Tibial nerve (tissue), 4 donors: Measurements from ENCODE around the gene TMEM238. TPM values are rescaled to one million over a fixed set of nuclear protein-coding genes. Genes with fewer than 3 reads are reported as not detected.
"Not testable (repeated sequence)": the region's sequence is repeated elsewhere in the genome, so short reads cannot be mapped to it uniquely, and the experiment has no call there.

Experiments used
- DNase-seq, 2 donors: peaks; one replicate each; pipeline ENCODE4 v3.0.0-alpha.2; 2019; ENCODE audit warnings: low spot score in 2 of 2
- H3K27ac ChIP-seq, 4 donors: fragments of 200-600 bp; sonication (generic) in 3 of 4; one replicate each; pipeline ENCODE4 v1.5.1; 2017 to 2019; ENCODE audit warnings: mild to moderate bottlenecking in 1 of 4
- H3K27me3 ChIP-seq, 2 donors: fragments of 200-600 bp; sonication (generic) in 1 of 2; one replicate each; pipeline versions ENCODE4 v1.5.1 to v1.6.0; 2017 to 2019
- H3K36me3 ChIP-seq, 3 donors: fragments of 200-600 bp; sonication (generic); one replicate each; pipeline ENCODE4 v1.5.1; 2018 to 2019
- H3K4me1 ChIP-seq, 4 donors: fragments of 200-600 bp; sonication (generic) in 3 of 4; one replicate each; pipeline ENCODE4 v1.5.1; 2017 to 2019
- H3K4me3 ChIP-seq, 4 donors: fragments of 200-600 bp; sonication (generic) in 3 of 4; one replicate each; pipeline ENCODE4 v1.5.1; 2017 to 2019; ENCODE audit warnings: mild to moderate bottlenecking in 1 of 4, moderate library complexity in 1 of 4
- H3K9me3 ChIP-seq, 4 donors: fragments of 200-600 bp; sonication (generic) in 3 of 4; one replicate each; pipeline ENCODE4 v1.5.1; 2017 to 2019
- CTCF ChIP-seq, 5 experiments: fragments of 200-600 bp in 3 of 5; fragments of 450-650 bp in 2 of 5; sonication (generic) in 3 of 5; IDR thresholded peaks; one replicate each; pipeline ENCODE4 v1.5.1; 2016 to 2019; ENCODE audit warnings: antibody characterized with exemption in 5 of 5, mild to moderate bottlenecking in 3 of 5, moderate library complexity in 2 of 5
- EP300 ChIP-seq, 2 donors: sonication (generic); formaldehyde crosslinking; IDR thresholded peaks; one replicate each; pipeline ENCODE4 v1.6.1; 2017; ENCODE audit warnings: antibody characterized with exemption in 2 of 2, mild to moderate bottlenecking in 1 of 2
- POLR2A ChIP-seq, 2 donors: fragments of 450-650 bp; IDR thresholded peaks; one replicate each; pipeline ENCODE4 v1.6.1; 2017; ENCODE audit warnings: antibody characterized with exemption in 2 of 2, mild to moderate bottlenecking in 2 of 2, moderate library complexity in 2 of 2
- WGBS, 2 donors: methylation state at CpG; one replicate each; pipeline ENCODE4 v1.1.5; 2018; 5-methylcytosine and 5-hydroxymethylcytosine counted together
- total RNA-seq, 4 donors: library from RNA; depleted of rRNA; stranded (reverse); fragments of >200 nt; gene quantifications; one replicate each; pipeline ENCODE4 v1.1.0, GENCODE V29; 2016

The TMEM238 gene
- total RNA-seq, 4 donors from 2014 or later: 0.63 to 7.5 (median 2.6) TPM

DNA sequence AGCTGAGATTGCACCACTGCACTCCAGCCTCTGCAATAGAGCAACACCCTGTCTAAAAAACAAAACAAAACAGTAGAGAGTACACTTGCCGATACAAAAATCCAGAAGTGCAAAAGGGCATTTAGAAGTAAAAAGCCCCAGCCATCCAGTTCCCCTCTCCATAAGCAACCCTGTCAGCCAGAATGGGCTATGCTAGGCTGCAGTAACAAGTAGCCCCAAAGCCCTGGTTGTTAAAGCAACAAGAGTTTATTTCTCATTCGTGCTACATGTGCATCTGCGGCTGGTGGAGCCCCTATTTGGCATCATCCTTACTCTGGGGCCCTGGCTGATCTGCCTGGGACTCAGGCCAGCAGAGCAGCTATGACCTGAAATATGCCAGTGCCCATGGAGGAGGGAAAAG is 40.4 kb upstream of the TMEM238 start:
- H3K9me3 ChIP-seq: no peaks in the 10 kb centered on the region
- TF ChIP-seq CTCF (IDR thresholded peaks at IDR 0.05): no peak
- WGBS, 2 donors: 57 to 67% methylated on average over 3 of the region's 3 CpGs
- DNase-seq: no peak
- H3K27ac ChIP-seq: peak overlapping the region; percentile 57 to 88 (median 70)
- H3K27me3 ChIP-seq: peaks cover 0 to 36% of the 10 kb centered on the region in 2 donors
- H3K4me1 ChIP-seq: peaks cover 0 to 39% (median 11%) of the 10 kb centered on the region in 4 donors
- H3K36me3 ChIP-seq: no peaks in the 10 kb centered on the region
- no peak overlapping the region for H3K4me3 ChIP-seq

DNA sequence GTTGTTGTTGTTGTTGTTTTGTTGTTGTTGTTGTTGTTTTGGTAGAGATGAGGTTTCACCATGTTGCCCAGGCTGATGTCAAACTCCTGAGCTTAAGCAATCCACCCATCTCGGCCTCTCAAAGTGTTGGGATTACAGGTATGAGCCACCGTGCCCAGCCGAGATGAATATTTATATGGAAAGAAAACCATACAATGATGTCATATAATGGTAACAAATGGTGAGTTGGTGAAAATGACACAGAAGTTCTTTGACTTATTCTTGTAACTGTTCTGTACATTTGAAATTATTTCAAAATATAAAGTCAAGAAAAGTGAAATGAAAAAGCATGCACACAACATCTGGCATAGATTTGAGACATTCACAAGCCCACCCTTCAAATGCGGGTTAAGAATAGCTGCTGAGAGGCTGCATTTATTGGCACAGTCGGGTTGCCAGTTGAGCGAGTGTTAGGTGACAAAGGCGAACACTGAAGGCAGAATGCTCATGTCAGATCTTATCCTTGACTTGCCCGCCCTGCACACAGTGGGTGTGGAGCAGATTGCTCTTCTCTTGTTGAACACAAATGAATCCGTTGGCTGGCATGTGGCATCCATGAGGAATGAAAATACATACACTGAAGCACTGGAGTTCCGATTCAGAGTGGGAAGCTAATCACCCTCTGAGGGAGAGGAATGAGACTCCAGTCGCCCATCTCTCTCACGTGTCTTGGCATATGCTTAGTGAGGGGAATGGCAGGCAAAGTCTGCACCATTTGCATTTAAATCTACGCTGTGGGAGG is 39.3 kb upstream of the TMEM238 start:
- 44% methylated on average over 13 of the region's 13 CpGs for WGBS, 2 donors
- Histone ChIP-seq H3K4me3 (no peak overlapping the region), H3K9me3 (no peaks in the 10 kb centered on the region), H3K27ac (peak overlapping the region in 2 of 4 donors; percentile 80 to 88), H3K4me1 (peaks cover 0 to 34% (median 11%) of the 10 kb centered on the region in 4 donors), H3K36me3 (no peaks in the 10 kb centered on the region), H3K27me3 (peaks cover 0 to 30% of the 10 kb centered on the region in 2 donors)
- no peak for DNase-seq
- no peak for TF ChIP-seq POLR2A (IDR thresholded peaks at IDR 0.05)
- no peak for TF ChIP-seq CTCF (IDR thresholded peaks at IDR 0.05)
- peak in 1 of 2 donors; percentile 32 for TF ChIP-seq EP300 (IDR thresholded peaks at IDR 0.05)

DNA sequence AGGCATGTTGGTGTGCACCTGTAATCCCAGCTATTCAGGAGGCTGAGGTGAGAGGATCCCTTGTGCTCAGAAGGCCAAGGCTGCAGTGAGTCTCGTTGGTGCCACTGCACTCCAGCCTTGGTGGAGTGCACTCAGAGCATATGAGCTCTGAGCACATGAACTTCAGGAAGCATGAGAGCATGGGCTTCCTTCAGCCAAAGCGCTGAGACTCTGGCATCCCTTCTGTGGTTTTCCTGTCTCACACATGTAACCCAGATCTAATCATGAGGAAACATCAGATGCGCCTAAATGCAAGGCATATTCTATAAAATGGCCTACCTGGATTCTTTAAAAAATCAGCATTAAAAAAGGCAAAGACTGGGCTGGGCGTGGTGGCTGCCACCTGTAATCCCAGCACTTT is 37.2 kb upstream of the TMEM238 start:
- Histone ChIP-seq H3K27me3 (peaks cover 0 to 18% of the 10 kb centered on the region in 2 donors), H3K4me1 (peaks cover 0 to 21% (median 4%) of the 10 kb centered on the region in 4 donors)
- H3K27ac ChIP-seq, H3K36me3 ChIP-seq, H3K9me3 ChIP-seq, DNase-seq, H3K4me3 ChIP-seq: not testable (repeated sequence)
- whole genome bisulfite sequencing, 2 donors: 64 to 80% methylated on average over 4 of the region's 4 CpGs

DNA sequence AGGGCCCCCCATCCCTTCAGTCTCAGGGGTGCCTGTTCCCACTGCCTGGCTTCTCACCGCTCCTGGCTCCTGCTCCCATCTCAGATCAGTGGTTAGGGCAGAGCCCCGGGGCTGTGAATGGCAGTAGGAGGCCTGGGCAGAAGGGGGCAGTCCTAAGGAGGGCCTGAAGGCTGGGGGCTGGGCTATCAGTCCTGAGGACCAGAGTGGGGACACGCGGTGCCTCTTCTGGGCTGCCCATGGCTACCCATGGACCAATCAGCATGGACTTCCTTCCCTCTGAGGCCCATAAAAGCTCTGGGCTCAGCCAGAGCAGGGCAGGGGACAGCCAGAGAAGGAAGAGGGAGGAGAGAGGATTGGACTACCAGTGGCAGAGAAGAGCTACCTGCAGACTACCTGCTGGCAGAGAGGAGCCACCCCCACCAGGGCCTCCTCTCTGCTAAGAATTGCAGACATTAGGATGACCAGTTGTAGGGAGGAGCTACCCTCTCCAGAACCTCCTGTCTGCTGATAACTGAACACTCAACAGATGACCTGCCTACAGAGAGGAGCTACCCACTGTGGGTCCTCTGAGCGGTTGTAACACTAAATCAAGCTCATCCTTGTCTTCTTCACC is 35.6 kb upstream of the TMEM238 start:
- H3K36me3 ChIP-seq: no peaks in the 10 kb centered on the region
- WGBS, 2 donors: 61 to 70% methylated on average over 5 of the region's 5 CpGs
- H3K9me3 ChIP-seq: no peaks in the 10 kb centered on the region
- H3K27me3 ChIP-seq: peaks cover 0 to 13% of the 10 kb centered on the region in 2 donors
- H3K4me3 ChIP-seq: no peak overlapping the region
- TF ChIP-seq POLR2A (IDR thresholded peaks at IDR 0.05) (no peak), EP300 (IDR thresholded peaks at IDR 0.05) (no peak), CTCF (IDR thresholded peaks at IDR 0.05) (no peak)
- DNase-seq: no peak
- peaks cover 0 to 21% (median 2%) of the 10 kb centered on the region in 4 donors for H3K4me1 ChIP-seq
- peak overlapping the region in 1 of 4 donors; percentile 6 for H3K27ac ChIP-seq

DNA sequence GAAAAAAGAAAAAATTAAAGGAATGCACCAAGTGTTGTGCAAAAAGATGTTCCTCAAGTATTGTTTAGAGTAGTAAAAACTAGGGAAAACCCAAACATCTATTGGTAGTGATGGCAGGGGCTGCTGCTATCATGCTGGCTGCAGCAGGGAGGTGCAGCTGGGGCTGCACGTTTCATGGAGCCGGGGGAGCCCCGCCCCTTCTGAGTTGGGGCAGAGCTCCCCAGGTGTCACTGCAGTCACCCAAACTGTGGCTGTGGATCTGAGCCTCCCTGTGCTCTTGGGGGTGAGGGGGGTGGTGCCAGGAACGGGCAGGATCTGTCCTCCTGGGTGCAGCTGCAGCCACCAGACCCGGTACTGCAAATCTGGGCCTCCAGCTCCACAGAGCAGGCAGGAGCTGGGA is 35.0 kb upstream of the TMEM238 start:
- TF ChIP-seq EP300 (IDR thresholded peaks at IDR 0.05): no peak
- no peak for TF ChIP-seq POLR2A (IDR thresholded peaks at IDR 0.05)
- TF ChIP-seq CTCF (IDR thresholded peaks at IDR 0.05): no peak
- no peak for DNase-seq
- no peaks in the 10 kb centered on the region for H3K36me3 ChIP-seq
- H3K27me3 ChIP-seq: peaks cover 0 to 7% of the 10 kb centered on the region in 2 donors
- H3K9me3 ChIP-seq: no peaks in the 10 kb centered on the region
- H3K4me3 ChIP-seq: no peak overlapping the region
- WGBS, 2 donors: 57 to 61% methylated on average over 4 to 5 of the region's 5 CpGs
- H3K4me1 ChIP-seq: peaks cover 0 to 16% (median 0%) of the 10 kb centered on the region in 4 donors
- H3K27ac ChIP-seq: peak overlapping the region in 1 of 4 donors; percentile 6
